AG08396 (cell line): ENCODE measurements around the gene GRAMD2A.

Experiments
- DNase-seq: peaks from one replicate; pipeline ENCODE4 v3.0.0; 2012; ENCODE audit warnings: low spot score, mixed read lengths

The GRAMD2A gene

DNA sequence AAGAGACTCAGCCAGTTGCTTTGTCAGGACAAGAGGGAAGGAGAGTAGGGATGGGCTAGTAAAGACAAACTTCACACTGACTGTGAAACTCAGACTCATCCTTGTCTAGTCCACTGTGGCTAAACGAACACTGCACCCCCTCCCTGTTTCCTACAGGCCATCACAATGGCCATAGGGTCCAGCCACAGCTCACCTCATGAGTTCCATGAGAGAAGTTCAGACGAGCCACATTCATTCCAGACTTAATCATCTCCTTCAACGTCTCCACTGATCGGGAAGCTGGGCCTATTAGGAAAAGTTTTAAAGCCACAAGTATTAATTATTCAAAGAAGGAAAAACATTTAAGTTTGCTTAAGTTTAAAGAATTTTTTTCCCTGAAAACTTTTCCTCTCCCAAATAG is 19.6 kb upstream of the GRAMD2A start:
- no peak for DNase-seq

DNA sequence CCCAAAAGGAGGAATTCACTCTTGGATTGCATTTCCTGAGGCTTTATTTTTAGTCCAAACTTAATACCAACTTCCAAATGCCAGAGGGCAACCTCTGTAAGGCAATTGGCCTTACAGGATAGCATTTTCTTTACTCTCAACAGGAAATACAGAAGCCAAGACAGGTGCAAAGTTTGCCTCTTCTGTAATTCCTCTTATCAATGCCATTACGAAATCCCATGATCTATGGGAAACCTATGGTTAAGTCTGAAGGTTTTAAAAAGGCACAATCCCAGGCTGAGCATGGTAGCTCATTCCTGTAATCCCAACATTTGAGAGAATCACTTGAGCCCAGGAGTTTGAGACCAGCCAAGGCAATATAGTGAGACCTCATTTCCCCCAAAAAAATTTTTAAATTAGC is 18.5 kb upstream of the GRAMD2A start:
- DNase-seq: no peak

DNA sequence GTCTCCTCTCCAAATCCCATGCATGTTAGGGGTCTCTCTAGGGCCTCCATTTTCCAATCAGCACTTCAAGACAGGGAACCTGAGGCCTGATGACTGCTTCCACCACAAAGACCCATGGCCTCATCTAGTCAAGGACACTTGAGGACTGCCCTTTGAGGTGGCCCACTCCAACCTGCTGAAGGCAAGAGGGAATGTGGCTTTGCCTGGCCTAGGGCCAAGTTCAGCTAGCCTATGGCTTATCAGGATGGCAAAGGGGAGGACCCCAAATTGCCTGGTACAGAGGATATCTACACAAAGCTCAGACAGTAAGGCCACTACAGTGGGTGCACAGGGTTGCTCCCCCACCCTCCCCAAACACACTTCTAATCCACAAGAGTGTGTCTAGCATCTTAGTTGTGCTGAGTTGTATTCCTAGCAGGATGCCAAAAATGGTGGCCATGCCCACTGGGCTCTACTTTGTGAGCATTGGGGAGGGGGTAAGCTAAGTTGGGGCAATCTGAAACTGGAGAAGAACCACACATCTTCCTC is 10.0 kb upstream of the GRAMD2A start:
- DNase-seq: no peak

DNA sequence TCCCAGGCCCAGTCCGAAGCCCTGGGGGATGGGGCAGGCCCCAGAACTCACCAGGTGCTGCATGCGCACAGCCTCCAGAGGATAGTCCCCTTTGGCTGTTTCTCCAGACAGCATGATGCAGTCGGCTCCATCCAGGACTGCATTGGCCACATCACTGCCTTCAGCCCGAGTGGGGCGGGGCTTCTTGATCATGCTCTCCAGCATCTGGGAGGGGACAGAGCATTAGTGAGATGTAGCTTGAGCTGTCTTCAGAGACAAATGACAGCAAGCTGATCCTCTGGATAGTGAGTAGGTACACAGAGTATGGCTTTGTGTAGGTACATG is 9.1 kb upstream of the GRAMD2A start:
- no peak for DNase-seq

DNA sequence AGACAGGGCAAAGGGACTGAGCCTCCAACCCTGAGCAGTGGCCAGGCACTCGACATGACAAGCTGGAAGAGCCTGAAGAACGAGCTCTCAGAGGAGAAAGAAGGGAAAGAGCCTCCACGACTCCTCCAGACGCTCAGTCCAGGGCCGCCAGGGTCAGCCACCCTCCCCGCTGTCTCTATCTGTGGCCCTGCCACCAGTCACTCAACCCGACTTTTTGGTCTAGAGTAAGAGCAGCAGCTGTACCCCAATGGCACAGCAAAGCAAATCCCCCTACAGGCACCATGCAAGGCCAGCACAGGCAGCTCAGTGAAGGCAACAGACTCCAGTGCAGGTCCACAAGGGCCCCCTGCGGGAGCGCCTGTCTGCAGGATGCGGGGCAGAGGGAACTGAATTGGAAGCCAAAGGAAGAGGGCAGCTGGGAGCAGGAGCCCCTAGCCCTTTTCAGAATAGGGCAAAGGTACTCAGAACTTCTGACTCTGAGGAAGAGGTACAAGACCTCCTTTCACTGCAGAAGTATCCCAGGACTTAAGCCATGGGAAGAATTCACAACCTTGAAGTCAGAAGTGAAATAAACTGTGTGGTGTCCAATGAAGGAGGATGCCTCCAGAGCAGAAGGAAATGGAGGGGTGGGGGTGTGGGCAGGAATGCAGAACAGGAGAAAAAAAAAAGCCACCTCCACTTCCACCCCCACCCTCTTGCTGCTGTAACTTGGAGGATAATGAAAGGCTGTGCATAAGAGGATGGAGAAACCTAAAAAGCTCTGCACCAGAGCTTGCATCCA is 8.5 kb upstream of the GRAMD2A start:
- no peak for DNase-seq

DNA sequence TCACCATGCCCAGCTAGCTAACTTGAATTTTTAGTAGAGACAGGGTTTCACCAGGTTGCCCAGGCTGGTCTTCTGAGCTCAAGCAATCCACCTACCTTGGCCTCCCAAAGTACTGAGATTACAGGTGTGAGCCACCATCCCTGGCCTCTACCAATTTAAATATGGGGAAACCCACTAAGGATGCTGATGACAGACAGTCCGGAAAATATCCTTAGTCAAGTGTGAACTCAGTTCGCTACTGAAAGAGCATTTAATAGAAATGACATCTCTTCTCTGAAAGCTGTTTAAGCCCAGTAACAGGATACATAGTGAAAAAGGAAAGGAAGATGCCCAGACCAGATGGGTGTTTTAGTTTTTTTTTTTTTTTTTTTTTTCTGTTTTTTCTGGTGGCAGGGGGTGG is 7.7 kb upstream of the GRAMD2A start:
- no peak for DNase-seq

DNA sequence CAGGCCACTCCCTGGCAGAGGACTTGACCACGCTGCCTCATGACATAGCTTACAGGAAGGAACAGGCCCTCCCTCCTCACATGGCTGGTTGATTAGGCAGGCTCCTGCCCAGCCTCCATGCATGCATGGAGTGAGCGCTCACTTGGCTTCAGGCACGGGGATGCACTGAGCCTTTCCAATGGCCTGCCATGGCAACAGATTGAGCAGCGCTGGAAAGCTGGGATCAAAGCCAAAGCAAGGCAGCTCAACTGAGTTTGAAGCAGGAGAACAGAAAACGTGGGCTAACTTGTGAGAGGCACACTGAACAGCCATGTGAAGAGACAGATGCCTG is 5.9 kb upstream of the GRAMD2A start:
- peak; percentile 88 for DNase-seq

DNA sequence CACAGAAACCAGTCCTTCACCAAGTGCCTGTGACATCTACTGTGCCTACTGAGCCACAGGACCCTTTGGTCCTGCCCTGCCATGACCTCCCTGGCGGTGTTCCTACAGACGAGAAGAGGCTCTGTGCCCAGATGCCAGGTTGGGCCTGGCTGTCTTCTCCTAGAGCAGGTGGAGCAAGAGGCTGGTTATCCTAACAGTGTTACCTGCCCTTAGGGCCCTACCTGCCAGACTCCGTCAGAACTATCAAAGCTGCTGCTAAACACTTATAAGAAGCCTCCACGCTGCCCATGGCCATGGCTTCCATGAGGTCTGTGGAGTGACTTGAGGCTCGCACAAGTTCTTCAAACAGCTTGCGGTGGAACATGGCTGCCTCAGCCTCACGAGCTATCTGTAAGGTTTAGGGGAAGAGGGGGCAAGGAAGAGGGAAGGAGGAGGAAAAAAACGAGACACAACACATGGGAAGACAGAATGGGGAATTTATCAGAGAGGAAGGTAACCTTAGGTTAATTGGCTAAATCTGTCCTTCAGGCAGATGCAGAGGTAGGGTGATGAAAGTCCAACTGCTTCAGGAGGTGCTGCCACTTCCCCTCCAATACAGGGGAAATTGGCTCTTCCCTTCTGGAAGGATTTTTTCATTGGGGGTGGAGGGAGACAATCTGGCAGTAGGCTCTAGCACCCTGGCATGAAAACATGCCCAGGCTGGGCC is 5.4 kb upstream of the GRAMD2A start:
- DNase-seq: no peak

DNA sequence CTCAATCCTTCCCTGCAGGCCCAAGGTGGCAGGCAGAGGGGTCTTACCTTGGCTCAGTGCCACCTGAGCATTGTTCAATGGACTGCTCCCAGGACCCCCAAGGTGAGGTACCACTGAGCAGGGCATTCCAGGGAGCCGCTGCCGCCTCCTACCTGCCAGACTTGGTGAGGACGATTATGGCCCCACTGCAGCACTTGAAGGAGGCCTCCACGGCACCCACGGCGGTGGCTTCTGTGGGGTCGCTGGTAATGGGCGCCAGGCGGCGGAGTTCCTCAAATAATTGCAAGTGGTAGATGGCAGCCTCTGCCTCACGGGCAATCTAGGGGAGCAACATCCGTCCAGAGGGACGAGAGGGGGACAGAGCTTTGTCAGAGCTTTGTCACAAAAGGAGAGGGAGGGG is 4.7 kb upstream of the GRAMD2A start:
- no peak for DNase-seq

DNA sequence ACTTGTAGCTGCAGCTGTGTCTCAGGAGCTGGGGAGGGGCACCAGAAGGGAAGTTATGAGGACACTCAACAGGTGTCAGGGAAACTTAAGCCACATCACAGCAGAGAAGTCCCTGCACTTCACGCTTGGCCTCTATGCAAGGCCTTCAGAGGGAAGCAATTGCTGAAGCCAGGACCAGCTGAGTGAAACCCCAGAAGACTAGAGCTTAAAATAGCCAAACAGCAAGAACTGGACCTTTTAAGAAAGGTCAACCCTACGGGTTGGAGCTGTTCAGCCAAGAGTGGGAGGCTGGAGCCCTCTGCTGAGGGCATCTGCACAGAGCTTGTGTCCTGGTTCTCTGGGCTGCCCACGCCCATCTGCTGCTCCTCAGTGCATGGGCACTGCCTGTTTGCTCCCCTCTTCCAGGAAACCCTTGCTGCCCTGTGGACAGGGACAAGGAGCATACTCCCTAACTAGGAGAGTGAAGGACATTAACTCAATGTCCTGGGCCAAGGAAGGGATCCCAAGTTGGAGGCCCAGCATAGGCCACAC is 3.9 kb upstream of the GRAMD2A start:
- DNase-seq: no peak

DNA sequence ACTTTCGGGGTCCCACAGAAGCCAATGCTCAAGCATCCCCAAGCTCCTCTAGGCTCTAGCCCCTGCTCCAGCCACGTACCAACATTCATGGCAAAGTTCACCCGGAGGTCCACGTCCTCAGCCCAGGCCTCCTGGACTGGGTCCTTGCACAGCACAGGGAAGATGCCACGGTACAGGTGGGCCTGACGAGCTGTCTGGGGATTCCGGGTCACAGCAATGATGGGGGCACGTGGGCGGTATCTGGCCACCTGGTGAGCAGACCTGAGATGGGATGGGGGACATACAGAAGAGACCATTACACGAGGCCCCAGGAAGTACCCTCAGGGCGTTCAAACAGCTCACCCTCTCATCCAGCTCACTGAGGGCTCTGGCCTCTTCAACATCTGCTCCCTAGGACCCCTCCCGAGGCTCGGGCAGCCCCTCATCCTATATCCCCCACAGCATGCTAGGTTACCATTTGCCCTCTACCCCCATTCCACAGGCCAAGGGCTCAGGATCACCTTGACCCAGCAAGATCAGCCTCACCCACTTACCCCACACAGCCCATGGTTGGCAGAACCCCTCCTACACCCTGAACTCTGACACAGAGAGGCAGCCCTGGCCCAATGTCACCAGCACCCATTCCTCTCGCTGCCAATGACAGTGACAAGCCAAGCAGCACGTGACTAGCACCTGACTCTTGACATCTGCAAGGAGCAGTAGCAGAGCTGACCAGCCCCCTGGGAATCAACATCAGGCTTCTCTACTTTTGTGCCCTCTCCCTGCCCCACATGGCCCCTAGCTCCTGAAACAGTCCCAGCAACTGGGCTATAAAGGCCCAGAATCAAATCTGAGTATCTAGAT is 3.0 kb upstream of the GRAMD2A start:
- DNase-seq: no peak

DNA sequence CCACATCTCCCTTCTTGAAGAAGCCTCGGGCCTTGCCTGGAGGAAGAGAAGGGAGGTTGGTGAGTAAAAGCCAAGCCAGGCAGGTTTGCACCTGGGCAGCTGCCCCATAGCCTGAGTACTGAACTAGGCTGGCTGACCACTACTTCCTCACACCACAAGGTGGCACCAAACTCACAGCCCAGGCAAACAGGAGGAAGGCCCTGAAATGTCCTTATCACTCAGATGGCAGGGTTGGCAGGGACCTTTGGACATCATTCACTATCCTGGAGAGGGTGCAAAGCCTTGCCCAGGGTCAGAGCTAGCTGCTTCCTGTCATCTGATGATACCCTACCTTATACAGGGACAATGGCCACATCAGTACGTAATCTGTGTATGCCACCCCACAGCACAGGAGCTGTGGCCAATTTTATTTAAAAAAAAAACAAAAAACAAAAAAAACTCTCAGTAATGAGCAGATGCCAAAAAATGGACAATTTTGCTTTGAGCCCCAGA is 2.2 kb upstream of the GRAMD2A start:
- DNase-seq: peak; percentile 84

DNA sequence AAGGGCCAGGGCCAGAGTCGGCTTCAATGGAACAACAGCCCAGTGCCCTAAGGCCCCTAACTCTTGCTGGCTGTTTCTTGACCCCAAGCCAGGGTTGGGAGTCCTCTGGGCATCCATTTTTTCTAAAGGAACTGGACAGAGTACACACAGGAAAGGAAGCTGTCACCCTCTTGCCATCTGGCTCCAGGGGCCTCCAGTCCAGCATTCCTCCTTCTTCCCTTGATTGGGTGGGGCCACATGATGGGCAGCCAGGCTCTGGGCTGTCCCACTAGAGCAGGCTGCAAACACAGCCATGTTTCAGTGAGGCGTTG is 1.6 kb upstream of the GRAMD2A start:
- no peak for DNase-seq

DNA sequence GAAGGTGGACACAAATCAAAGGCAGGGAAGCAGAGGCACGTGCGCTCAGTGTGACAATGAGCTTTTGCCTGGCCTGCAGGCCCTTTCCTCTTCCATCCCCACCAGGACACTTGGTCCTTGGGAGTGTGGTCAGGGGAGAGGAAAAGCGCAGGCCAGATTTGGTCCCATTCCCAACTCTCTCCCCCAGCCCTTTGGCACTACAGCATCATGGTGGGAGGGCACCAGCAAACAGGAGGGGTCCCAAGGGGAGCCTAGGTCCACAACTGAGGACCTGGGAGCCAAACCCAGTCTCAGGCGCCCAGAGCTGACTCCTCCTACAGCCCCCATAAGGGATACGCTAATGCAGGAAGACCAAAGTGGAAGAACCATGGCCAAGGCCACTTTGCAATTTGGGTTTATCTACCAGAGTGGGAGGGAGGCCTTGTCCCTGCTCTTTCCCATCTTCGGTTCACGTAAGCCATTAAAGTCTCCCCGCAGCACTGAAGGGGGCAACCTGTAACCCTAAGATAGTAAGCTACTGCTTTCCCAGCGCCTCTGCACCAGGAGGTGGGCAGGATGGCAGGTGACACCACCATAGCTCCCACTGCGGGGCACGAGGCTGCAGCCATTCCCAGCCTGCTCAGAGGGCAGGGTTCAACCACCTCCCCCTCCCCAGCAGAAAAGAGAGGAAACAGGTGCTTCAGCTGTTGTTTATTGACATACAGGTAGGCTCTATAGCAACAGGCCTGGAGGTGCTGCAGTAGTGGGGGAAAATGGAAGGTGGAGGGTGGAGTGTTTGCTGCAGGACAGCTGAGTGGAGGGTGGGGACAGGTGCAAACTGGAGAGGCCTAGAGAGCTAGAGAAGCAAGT is 993 bp upstream of the GRAMD2A start:
- DNase-seq: no peak

DNA sequence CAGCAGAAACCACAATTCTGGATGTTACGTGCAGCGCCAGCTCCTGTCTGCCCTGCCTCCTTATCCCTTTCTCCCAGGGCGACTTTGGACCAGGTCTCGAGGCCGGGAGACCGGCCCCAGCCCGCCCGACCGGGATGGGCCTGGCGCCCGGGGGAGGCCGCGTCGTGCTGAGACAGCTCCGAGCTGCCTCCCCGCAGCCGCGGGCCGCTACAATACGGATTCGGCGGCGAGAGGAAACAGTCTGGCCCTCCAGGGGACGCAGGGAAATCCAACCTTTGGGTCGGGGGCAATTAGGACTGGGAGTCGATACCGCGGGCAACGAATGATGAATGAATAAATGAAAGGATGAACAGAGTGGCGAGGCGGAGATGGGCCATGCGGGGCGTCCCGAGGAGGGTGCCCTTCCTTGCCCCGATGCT is 537 bp downstream of the GRAMD2A start:
- DNase-seq: peak; percentile 32

DNA sequence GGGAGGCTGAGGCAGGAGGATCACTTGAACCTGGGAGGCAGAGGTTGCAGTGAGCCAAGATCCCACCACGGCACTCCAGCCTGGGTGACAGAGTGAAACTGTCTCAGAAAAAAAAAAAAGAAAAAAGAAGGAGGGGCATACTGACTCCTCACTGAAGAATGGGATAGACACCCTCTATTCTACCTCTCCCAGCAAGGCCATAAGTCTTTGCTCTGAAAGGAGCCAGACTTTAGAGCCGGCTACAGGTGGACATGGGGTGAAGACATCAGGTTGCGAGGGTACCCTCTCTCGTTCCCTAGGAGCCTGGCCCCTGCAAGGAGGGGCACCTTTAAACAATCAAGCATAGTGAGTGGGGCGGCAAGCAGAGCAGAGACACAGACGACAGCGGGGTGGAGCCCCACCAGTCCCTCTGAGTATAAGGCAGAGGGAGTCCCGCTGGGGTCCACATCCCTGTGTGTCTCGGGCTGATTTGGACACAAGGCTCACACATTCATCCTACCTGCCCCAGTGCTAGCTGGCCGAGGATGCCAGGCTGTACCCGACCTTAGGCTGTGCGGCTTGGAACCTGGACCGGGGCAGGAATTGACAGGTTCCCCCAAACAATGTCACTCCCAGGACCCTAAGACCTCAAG is 1.1 kb downstream of the GRAMD2A start:
- DNase-seq: peak; percentile 62

DNA sequence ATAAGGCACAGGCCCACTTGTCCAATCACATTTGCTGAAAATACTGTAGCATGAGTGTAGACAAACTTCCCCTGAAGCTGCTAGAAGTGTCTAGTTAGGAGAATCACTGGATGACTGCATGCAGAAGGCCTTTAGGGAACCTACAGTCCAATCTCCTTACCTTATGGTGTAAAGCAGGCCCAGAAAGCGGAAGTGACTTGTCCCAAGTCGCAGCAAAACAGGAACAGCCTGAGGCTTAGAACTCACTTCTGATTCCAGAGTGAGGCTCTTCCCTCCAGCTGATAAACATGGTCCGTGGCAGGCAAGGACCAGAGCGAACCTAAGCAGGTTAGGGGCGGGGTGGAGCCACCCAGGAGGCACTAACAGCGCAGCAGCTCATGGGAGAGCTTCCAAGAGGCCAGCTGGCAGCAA is 2.5 kb downstream of the GRAMD2A start:
- DNase-seq: no peak

DNA sequence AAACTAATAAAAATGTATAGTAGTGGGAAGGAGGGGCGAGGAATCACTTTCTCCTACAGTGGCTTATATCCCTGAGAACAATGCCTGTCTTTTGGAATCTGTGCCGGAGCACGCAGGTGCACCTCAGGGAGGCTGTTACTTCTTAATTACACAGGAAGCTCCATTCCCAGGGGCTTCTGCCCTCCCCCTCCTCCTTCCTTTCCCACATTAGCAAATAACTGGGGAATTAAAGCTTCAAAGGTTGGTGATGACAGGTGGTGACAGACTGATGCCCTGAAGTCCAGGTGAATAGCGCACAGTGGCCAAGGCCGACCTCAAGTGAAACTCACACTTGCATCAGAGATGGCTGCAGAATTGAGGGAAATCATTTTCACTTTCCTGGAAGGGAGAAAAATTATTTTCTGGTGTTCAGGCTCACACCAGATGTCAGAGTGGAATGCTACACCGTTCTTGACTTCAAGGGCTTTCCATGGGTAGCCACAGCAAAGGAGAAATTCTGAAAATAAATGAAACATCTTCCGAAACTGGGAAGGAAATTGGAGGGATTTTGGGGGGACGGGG is 3.7 kb downstream of the GRAMD2A start:
- no peak for DNase-seq

DNA sequence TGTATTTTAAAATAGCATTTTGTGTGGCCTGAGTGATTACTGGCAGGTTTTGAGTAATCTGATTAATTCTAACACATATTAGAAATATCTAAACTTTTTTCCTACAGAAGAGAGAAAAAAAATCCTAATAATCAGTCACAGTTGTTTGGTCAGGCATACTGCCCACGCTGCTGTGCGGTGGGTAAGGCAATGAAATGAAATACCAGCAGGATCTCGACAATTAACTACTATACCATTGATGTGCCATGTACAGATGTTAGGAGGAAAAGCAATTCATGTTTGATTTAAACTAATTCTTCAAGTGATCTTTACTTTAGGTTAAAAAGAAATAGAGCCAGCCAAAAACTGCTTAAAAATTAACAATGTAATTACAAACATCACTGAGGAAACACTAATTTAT is 5.2 kb downstream of the GRAMD2A start:
- no peak for DNase-seq

DNA sequence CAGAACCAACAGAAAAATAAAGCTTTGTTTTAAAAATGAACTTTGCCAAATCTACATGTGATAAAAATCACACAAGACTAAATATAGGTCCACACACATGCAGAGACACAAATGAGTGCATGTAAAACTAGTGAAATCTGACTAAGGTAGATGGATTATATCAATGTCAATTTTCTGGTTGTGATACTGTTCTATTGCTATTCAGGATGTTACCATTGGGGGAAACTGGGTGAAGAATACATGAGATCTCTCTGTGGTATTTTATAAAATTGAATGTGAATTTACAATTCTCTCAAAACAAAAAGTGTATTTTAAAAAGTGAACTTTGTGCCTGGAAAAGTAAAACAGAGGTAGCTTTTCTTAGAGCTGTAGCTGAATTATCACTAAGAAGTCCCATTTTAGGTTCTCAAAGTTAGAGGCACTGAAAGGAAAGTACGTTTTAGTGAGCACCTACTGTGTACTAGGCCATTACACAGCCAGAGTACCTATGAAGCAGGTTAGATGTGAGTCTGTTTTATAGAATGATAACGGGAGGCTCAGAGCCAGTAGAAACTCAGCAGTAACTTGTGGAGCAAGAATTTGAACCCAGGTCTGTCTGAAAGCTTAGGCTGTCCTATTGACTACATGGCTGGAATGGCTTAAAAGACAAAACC is 8.2 kb downstream of the GRAMD2A start:
- DNase-seq: no peak
